Measurements from ENCODE around the gene ARHGAP28. TPM values are rescaled to one million over a fixed set of nuclear protein-coding genes. Genes with fewer than 3 reads are reported as not detected.

Gene ARHGAP28
- total RNA-seq, 1 experiment from 2014 or later = not detected

DNA sequence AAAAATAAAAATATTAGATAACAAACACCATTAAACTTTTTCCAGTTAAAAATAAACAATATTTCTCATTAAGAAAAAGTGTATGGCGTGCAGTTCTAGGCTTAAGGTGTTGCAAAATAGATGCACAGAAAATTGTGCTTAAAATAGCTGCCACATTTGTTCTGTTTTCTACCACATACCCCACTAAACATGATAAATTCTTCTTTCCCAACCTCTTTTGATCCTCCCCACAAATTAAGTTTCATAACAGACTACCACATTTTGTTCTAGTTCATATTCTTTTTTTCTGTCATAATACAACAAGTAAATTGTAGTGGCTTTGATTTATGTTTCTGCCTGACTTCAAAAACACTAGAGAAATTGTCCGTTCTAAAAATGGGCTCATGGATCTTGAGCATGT is 64.5 kb downstream of the ARHGAP28 start:
- POLR2A ChIA-PET (ENCODE audit: low non-redundant PET) = no interaction called here
- Histone ChIP-seq H3K9me3 (ENCODE audit: low read depth, low read length, poor library complexity, severe bottlenecking) (peaks cover 37% of the 10 kb centered on the region), H3K27me3 (replicated peaks; ENCODE audit: insufficient read depth, low read depth, low read length, poor library complexity) (no peaks in the 10 kb centered on the region), H3K27ac (ENCODE audit: low read depth, low read length, poor library complexity, severe bottlenecking) (no peak overlapping the region), H3K4me3 (ENCODE audit: low read depth, low read length, poor library complexity, severe bottlenecking) (no peak overlapping the region), H3K4me1 (ENCODE audit: insufficient read depth, low read length, poor library complexity, severe bottlenecking) (no peaks in the 10 kb centered on the region), H3K36me3 (ENCODE audit: insufficient read depth, low read length, poor library complexity, severe bottlenecking) (no peaks in the 10 kb centered on the region)
- TF ChIP-seq CTCF (conservative IDR thresholded peaks at IDR 0.05; ENCODE audit: low read depth, low read length) (no peak), EZH2 (IDR thresholded peaks at IDR 0.05; ENCODE audit: borderline replicate concordance, low read depth, low read length, poor library complexity, severe bottlenecking) (no peak)
- DNase-seq (ENCODE audit: low spot score) = no peak
- CTCF ChIA-PET = no interaction called here
- intact Hi-C loops (cut with micrococcal nuclease; ENCODE audit: unreplicated experiment) = no loop called here
- BruUV-seq (replicated peaks) = no TSS peak

GRCh38 chr18:6795307-6795706 is 65.8 kb downstream of the ARHGAP28 start:
- CTCF ChIA-PET = no interaction called here
- Histone ChIP-seq H3K4me3 (ENCODE audit: low read depth, low read length, poor library complexity, severe bottlenecking) (no peak overlapping the region), H3K27me3 (replicated peaks; ENCODE audit: insufficient read depth, low read depth, low read length, poor library complexity) (no peaks in the 10 kb centered on the region), H3K9me3 (ENCODE audit: low read depth, low read length, poor library complexity, severe bottlenecking) (peaks cover 28% of the 10 kb centered on the region), H3K4me1 (ENCODE audit: insufficient read depth, low read length, poor library complexity, severe bottlenecking) (no peaks in the 10 kb centered on the region), H3K36me3 (ENCODE audit: insufficient read depth, low read length, poor library complexity, severe bottlenecking) (no peaks in the 10 kb centered on the region), H3K27ac (ENCODE audit: low read depth, low read length, poor library complexity, severe bottlenecking) (no peak overlapping the region)
- no peak for DNase-seq (ENCODE audit: low spot score)
- TF ChIP-seq EZH2 (IDR thresholded peaks at IDR 0.05; ENCODE audit: borderline replicate concordance, low read depth, low read length, poor library complexity, severe bottlenecking) (no peak), CTCF (conservative IDR thresholded peaks at IDR 0.05; ENCODE audit: low read depth, low read length) (no peak)
- BruUV-seq (replicated peaks) = no TSS peak
- intact Hi-C loops (cut with micrococcal nuclease; ENCODE audit: unreplicated experiment) = no loop called here
- POLR2A ChIA-PET (ENCODE audit: low non-redundant PET) = no interaction called here

DNA sequence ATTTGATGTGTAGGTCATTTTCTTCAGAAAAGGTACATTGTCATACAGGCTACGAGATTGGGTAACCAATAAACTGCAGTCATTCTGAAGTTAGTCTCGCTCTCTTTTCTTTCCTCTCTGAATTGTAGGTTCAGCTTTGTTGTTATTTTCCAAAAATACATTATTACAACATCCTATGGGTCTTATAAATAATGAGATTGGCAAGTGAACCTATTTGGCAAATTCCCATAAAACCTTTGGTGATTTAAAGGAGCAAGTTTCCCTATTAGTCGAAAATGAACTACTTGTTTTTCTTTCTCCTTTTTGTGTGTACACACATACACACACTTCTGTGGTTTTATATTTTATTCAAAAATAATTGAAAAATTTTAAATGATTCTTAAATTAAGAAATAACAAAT is 67.0 kb downstream of the ARHGAP28 start:
- TF ChIP-seq CTCF (conservative IDR thresholded peaks at IDR 0.05; ENCODE audit: low read depth, low read length) (no peak), EZH2 (IDR thresholded peaks at IDR 0.05; ENCODE audit: borderline replicate concordance, low read depth, low read length, poor library complexity, severe bottlenecking) (no peak)
- Histone ChIP-seq H3K27ac (ENCODE audit: low read depth, low read length, poor library complexity, severe bottlenecking) (no peak overlapping the region), H3K4me1 (ENCODE audit: insufficient read depth, low read length, poor library complexity, severe bottlenecking) (no peaks in the 10 kb centered on the region), H3K9me3 (ENCODE audit: low read depth, low read length, poor library complexity, severe bottlenecking) (peaks cover 28% of the 10 kb centered on the region), H3K36me3 (ENCODE audit: insufficient read depth, low read length, poor library complexity, severe bottlenecking) (no peaks in the 10 kb centered on the region), H3K27me3 (replicated peaks; ENCODE audit: insufficient read depth, low read depth, low read length, poor library complexity) (no peaks in the 10 kb centered on the region), H3K4me3 (ENCODE audit: low read depth, low read length, poor library complexity, severe bottlenecking) (no peak overlapping the region)
- no TSS peak for BruUV-seq (replicated peaks)
- CTCF ChIA-PET = no interaction called here
- POLR2A ChIA-PET (ENCODE audit: low non-redundant PET) = no interaction called here
- intact Hi-C loops (cut with micrococcal nuclease; ENCODE audit: unreplicated experiment) = no loop called here
- no peak for DNase-seq (ENCODE audit: low spot score)

Data from A673 (cell line).